SK-N-SH treated with all-trans-retinoic acid at 6 μM for 48 hours (cell line): ENCODE data around the gene DPP9.

Experiments used
- ARNTL ChIP-seq: fragments of 450-650 bp; formaldehyde crosslinking; IDR thresholded peaks from 2 replicates; pipeline ENCODE4 v1.5.0; 2020; ENCODE audit warnings: low read depth, mild to moderate bottlenecking, moderate library complexity, borderline replicate concordance
- GLIS3 ChIP-seq: fragments of 250-450 bp; sonication (Bioruptor Pico); IDR thresholded peaks from 2 replicates; pipeline ENCODE4 v1.5.0; 2020; ENCODE audit warnings: mild to moderate bottlenecking, moderate library complexity
- PPARA ChIP-seq: fragments of 250-450 bp; sonication (Bioruptor Pico); IDR thresholded peaks from 2 replicates; pipeline ENCODE4 v1.5.0; 2020; ENCODE audit warnings: mild to moderate bottlenecking, borderline replicate concordance
- RARB ChIP-seq: fragments of 250-450 bp; sonication (Bioruptor Pico); IDR thresholded peaks from 2 replicates; pipeline ENCODE4 v1.8.0; 2021; ENCODE audit warnings: mild to moderate bottlenecking, moderate library complexity
- TOX ChIP-seq: fragments of 250-450 bp; sonication (Bioruptor Pico); IDR thresholded peaks from 2 replicates; pipeline ENCODE4 v1.8.0; 2021; ENCODE audit warnings: mild to moderate bottlenecking, moderate library complexity, borderline replicate concordance
- ZC3H10 ChIP-seq: fragments of 250-450 bp; sonication (Bioruptor Pico); IDR thresholded peaks from 2 replicates; pipeline ENCODE4 v1.5.1; 2021; ENCODE audit warnings: mild to moderate bottlenecking, moderate library complexity
- ZFP30 ChIP-seq: fragments of 450-650 bp; formaldehyde crosslinking; IDR thresholded peaks from 2 replicates; pipeline ENCODE4 v1.5.0; 2022; ENCODE audit warnings: mild to moderate bottlenecking, moderate library complexity
- ZNF565 ChIP-seq: fragments of 450-650 bp; formaldehyde crosslinking; conservative IDR thresholded peaks from 2 replicates; pipeline ENCODE4 v1.5.0; 2020; ENCODE audit warnings: low read depth, mild to moderate bottlenecking, moderate library complexity
- ZNF70 ChIP-seq: fragments of 450-650 bp; formaldehyde crosslinking; IDR thresholded peaks from 2 replicates; pipeline ENCODE4 v1.5.0; 2020; ENCODE audit warnings: mild to moderate bottlenecking, moderate library complexity
- ZNF8 ChIP-seq: fragments of 450-650 bp; formaldehyde crosslinking; IDR thresholded peaks from 2 replicates; pipeline ENCODE4 v1.5.0; 2020; ENCODE audit warnings: mild to moderate bottlenecking, moderate library complexity
- TF ChIP-seq, protein P1 (sequence below): fragments of 250-450 bp; sonication (Bioruptor Pico); IDR thresholded peaks from 2 replicates; pipeline ENCODE4 v1.5.1; 2020; ENCODE audit warnings: low read depth, mild to moderate bottlenecking, moderate library complexity

DNA sequence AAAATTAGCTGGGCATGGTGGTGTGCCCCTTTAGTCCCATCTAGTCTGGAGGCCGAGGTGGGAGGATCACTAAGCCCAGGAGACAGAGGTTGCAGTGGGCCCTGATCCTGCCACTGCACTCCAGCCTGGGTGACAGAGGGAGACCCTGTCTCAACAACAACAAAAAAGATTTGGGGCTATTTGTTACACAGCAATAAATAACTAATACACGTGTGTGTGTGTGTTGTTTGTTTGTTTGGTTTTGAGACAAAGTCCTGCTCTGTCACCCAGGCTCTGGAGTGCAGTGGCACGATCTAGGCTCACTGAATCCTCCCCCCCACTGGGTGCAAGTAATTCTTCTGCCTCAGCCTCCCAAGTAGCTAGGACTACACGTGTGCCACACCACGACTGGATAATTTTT, 35.0 kb upstream of the DPP9 start:
- TF ChIP-seq ARNTL (CRISPR knock-in tag) (no peak), ZNF70 (CRISPR knock-in tag) (no peak), TOX (CRISPR knock-in tag) (no peak), ZNF8 (CRISPR knock-in tag) (no peak), PPARA (CRISPR knock-in tag) (no peak), ZC3H10 (CRISPR knock-in tag) (no peak), ZFP30 (CRISPR knock-in tag) (no peak), GLIS3 (CRISPR knock-in tag) (no peak), ZNF565 (no peak), RARB (CRISPR knock-in tag) (no peak)
- TF ChIP-seq, protein P1, sequence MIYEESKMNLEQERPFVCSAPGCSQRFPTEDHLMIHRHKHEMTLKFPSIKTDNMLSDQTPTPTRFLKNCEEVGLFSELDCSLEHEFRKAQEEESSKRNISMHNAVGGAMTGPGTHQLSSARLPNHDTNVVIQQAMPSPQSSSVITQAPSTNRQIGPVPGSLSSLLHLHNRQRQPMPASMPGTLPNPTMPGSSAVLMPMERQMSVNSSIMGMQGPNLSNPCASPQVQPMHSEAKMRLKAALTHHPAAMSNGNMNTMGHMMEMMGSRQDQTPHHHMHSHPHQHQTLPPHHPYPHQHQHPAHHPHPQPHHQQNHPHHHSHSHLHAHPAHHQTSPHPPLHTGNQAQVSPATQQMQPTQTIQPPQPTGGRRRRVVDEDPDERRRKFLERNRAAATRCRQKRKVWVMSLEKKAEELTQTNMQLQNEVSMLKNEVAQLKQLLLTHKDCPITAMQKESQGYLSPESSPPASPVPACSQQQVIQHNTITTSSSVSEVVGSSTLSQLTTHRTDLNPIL (CRISPR knock-in tag): no peak
